H1 (cell line): Measurements from ENCODE around the gene STEAP1B. TPM values are rescaled to one million over a fixed set of nuclear protein-coding genes. Genes with fewer than 3 reads are reported as not detected.

ENCODE experiments used
- JUN ChIP-seq: IDR thresholded peaks from 2 replicates; pipeline ENCODE4 v1.6.1; 2011; ENCODE audit warnings: low read depth, mild to moderate bottlenecking, improper control_type of control experiment, low read length
- POLR2AphosphoS5 ChIP-seq: IDR thresholded peaks from 2 replicates; pipeline ENCODE4 v1.6.1; 2011; ENCODE audit warnings: low read depth, low read length
- SAP30 ChIP-seq: fragments of 300-600 bp; sonication (generic); IDR thresholded peaks from 2 replicates; pipeline ENCODE4 v1.7.1; 2012; ENCODE audit warnings: low read length, moderate library complexity, mild to moderate bottlenecking, inconsistent platforms; ENCODE audit not compliant: insufficient read depth, insufficient replicate concordance
- polyA plus RNA-seq, 7 experiments: library from polyadenylated mRNA; depleted of rRNA in 3 of 7; stranded (reverse) in 5 of 7; unstranded in 2 of 7; fragments of >200 nt in 5 of 7; fragments of 200-250 nt in 2 of 7; gene quantifications; 1 replicate in 5 of 7; 2 replicates in 1 of 7; 4 replicates in 1 of 7; pipeline versions ENCODE4 v1.2.1 to v1.2.3, GENCODE V29; 2011 to 2013; ENCODE audit warnings: missing spikeins in 2 of 7, mixed read lengths in 2 of 7
- total RNA-seq: library from RNA; stranded (reverse); fragmentation: NEBNext Ultra II Directional; extraction: Animal tissue kit (Norgen Biotek cat#: 25700); gene quantifications from 2 replicates; pipeline ENCODE4 v1.2.1, GENCODE V29; 2021
- TF ChIP-seq, protein P1 (sequence below): IDR thresholded peaks from 2 replicates; pipeline ENCODE4 v1.6.1; 2012; ENCODE audit warnings: inconsistent platforms

The STEAP1B gene
- total and polyA plus RNA-seq, 2 of the 8 experiments (the other 6 are each of a cell fraction or from before 2014, with no cell fraction given), result 5.4 to 8.7 TPM

DNA sequence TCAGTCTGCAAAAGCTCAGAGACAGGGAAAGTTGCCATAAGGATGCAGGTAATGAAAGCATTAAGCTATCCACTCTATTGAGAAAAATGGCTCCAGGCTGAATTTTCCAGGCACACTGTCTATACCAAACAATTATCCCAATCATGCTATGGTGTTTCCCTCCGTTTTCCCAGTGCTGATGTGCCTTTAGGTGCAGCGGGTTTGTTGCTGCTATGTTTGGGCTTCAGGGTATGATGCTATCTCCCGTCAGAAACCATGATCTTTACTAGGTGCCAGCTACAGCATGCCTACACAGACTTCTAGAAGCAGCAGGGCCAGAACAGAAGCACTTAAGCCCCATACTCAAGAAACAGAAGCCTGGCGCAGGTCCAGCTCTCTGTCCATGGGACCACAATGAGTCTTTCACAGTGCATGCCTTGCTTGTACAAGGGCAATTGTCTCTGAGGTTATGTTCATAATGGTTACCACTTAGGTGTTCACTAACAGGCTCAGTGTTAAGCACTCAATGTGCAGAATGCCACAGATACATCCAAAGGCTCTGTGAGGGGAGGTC is 19.4 kb downstream of the STEAP1B start (continued):
- no peak for TF ChIP-seq SAP30
- TF ChIP-seq, protein P1, sequence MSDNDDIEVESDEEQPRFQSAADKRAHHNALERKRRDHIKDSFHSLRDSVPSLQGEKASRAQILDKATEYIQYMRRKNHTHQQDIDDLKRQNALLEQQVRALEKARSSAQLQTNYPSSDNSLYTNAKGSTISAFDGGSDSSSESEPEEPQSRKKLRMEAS, result no peak
- TF ChIP-seq POLR2AphosphoS5, result no peak
- TF ChIP-seq JUN, result no peak
- TF ChIP-seq, all 59 proteins: peak for 0
